Measurements from ENCODE around the gene F2RL1.
A peak's percentile ranks its signal among the peaks of the same experiment; 100 is the strongest.

The F2RL1 gene

DNA sequence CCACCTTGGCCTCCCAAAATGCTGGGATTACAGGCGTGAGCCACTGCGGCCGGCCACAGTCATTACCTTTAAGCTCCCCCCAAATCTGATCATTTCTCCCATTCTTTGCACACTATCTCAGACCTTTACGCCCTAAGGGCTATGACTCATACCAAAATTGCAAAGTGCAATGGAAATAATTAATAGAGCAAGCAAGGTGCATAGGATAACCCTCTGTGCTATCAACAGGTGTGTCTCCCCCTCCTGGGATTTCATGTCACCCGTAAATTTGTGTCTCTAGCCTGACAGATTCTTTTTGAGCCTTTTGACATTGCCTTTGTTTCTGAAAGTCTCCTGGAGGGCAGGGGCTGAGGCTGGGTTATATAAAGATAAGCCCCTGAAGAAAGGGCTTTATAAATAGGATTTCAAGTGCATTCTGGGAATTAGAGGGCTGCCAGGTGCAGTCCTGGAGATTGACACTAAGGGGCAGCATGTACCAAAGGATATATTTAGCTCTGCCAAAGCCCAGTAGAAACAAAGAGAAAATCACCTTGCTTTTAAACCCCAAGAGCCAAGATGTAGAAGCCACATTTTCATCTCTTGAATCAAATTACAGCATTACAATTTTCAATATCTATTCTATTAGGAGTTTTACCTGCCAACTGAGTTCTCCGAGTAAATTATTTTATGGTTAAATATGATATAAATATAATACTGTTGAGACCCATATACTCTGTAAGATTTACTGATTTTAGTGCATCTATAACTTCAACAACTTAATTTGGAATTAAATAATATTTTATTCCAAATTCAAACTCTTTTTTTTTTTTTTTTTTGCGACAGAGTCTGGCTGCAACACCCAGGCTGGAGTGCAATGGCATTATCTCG is 49.2 kb downstream of the F2RL1 start:
- peak; percentile 76 for DNase-seq (ENCODE audit: low read depth)
- no peak overlapping the region for H3K4me3 ChIP-seq (ENCODE audit: low read depth, low read length)
- TF ChIP-seq, protein P1, sequence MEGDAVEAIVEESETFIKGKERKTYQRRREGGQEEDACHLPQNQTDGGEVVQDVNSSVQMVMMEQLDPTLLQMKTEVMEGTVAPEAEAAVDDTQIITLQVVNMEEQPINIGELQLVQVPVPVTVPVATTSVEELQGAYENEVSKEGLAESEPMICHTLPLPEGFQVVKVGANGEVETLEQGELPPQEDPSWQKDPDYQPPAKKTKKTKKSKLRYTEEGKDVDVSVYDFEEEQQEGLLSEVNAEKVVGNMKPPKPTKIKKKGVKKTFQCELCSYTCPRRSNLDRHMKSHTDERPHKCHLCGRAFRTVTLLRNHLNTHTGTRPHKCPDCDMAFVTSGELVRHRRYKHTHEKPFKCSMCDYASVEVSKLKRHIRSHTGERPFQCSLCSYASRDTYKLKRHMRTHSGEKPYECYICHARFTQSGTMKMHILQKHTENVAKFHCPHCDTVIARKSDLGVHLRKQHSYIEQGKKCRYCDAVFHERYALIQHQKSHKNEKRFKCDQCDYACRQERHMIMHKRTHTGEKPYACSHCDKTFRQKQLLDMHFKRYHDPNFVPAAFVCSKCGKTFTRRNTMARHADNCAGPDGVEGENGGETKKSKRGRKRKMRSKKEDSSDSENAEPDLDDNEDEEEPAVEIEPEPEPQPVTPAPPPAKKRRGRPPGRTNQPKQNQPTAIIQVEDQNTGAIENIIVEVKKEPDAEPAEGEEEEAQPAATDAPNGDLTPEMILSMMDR (IDR thresholded peaks at IDR 0.05; ENCODE audit: insufficient read depth, low read depth, low read length, missing control alignments): peak; percentile 70

DNA sequence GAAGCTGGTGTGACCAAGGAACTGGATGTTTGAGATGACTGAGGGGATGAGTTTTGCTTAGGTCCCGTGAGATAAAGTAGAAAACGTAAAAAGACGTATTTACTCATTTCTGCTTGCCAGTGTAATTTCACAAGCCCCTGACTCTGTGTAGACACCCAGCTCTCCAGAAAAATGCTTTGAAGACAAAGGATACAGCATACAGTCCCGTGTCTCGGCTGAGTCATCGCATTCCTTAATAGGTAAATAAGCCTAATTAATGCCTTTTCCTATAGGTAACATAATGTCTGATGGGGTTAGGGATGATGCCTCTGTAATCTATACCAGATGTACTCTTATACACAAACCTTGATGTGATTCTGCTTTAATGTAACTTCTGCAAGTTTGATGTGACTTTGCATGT is 51.2 kb downstream of the F2RL1 start:
- no peak overlapping the region for H3K4me3 ChIP-seq (ENCODE audit: low read depth, low read length)
- TF ChIP-seq, protein P1 (IDR thresholded peaks at IDR 0.05; ENCODE audit: insufficient read depth, low read depth, low read length, missing control alignments): no peak
- no peak for DNase-seq (ENCODE audit: low read depth)

DNA sequence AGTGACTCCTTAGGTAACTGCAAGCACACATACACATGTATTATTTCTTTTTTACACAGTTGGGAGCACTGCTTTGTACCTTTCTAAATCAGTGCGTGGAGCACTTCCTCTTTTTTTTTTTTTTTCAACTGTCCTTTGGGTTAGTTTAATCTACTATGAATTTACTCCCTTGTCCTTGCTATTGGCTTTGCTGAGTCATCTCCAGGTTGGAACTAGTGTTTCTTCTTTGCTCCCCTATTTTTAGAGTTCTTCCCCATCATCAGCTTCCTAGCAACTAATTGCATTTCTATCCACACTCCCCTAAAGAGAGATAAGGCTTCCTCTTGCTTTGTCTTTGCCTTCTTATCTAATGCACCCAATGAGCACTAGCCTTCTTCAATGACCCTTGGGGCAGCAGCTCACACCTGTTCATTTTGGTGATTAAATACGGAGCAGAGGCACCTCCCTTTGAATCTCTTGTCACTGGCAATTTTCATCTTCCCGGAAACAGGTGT is 55.3 kb downstream of the F2RL1 start:
- DNase-seq (ENCODE audit: low read depth): peak; percentile 55
- peak overlapping the region; percentile 25 for H3K4me3 ChIP-seq (ENCODE audit: low read depth, low read length)
- TF ChIP-seq, protein P1 (IDR thresholded peaks at IDR 0.05; ENCODE audit: insufficient read depth, low read depth, low read length, missing control alignments): no peak

Data from GM12865 (cell line).